Heart left ventricle (tissue), 16 donors: ENCODE data around the gene OR52A1. TPM values are rescaled to one million over a fixed set of nuclear protein-coding genes. Genes with fewer than 3 reads are reported as not detected.

ENCODE experiments used
- ATAC-seq, 4 donors: fragments of 200-7000 bp; cut with Tn5 transposase; one replicate each; pipeline ENCODE4 v1.9.1; 2020 to 2022; ENCODE audit warnings: moderate library complexity in 4 of 4, mild to moderate bottlenecking in 3 of 4, moderate number of reproducible peaks in 1 of 4
- DNase-seq, 5 donors: peaks; one replicate each; pipeline ENCODE4 v3.0.0-alpha.2; 2020
- H3K27ac ChIP-seq, 12 donors: fragments of 200-600 bp; sonication (generic) in 4 of 12; one replicate each; pipeline versions ENCODE4 v1.5.0 to v1.8.0; 2016 to 2022; ENCODE audit warnings: mild to moderate bottlenecking in 2 of 12
- H3K27me3 ChIP-seq, 9 donors: fragments of 200-600 bp; sonication (generic) in 2 of 9; one replicate each; pipeline versions ENCODE4 v1.5.1 to v1.8.0; 2016 to 2022; ENCODE audit warnings: mild to moderate bottlenecking in 3 of 9
- H3K36me3 ChIP-seq, 9 donors: fragments of 200-600 bp; sonication (generic) in 2 of 9; one replicate each; pipeline versions ENCODE4 v1.5.0 to v1.8.0; 2018 to 2022; ENCODE audit warnings: mild to moderate bottlenecking in 2 of 9
- H3K4me1 ChIP-seq, 12 donors: fragments of 200-600 bp; sonication (generic) in 4 of 12; one replicate each; pipeline versions ENCODE4 v1.5.0 to v1.8.0; 2016 to 2022; ENCODE audit warnings: mild to moderate bottlenecking in 3 of 12
- H3K4me3 ChIP-seq, 12 donors: fragments of 200-600 bp; sonication (generic) in 4 of 12; one replicate each; pipeline versions ENCODE4 v1.5.0 to v1.8.0; 2017 to 2022; ENCODE audit warnings: mild to moderate bottlenecking in 9 of 12, moderate library complexity in 4 of 12
- H3K9me3 ChIP-seq, 12 donors: fragments of 200-600 bp; sonication (generic) in 4 of 12; one replicate each; pipeline versions ENCODE4 v1.5.0 to v1.8.0; 2016 to 2022; ENCODE audit warnings: mild to moderate bottlenecking in 1 of 12
- CTCF ChIP-seq, 12 donors: fragments of 200-600 bp; sonication (generic) in 4 of 12; IDR thresholded peaks; one replicate each; pipeline versions ENCODE4 v1.5.0 to v1.8.0; 2018 to 2022; ENCODE audit warnings: antibody characterized with exemption in 12 of 12, mild to moderate bottlenecking in 5 of 12
- POLR2A ChIP-seq, 2 donors: fragments of 450-650 bp; IDR thresholded peaks; one replicate each; pipeline ENCODE4 v1.6.1; 2017; ENCODE audit warnings: antibody characterized with exemption in 2 of 2, mild to moderate bottlenecking in 2 of 2, moderate library complexity in 2 of 2
- WGBS, 4 donors: extraction: QIAGEN DNeasy Blood & Tissue Kit in 2 of 4; methylation state at CpG; one replicate each; pipeline versions ENCODE4 v1.1.5 to v1.1.7; 2013 to 2018; 5-methylcytosine and 5-hydroxymethylcytosine counted together
- intact Hi-C, 10 donors: fragments of 100-400 bp; cut with DNase I; formaldehyde crosslinking; loops; one replicate each; pipeline versions ENCODE4 v1.11.1 to v1.14.2; 2022
- polyA plus RNA-seq, 2 donors: library from polyadenylated mRNA; stranded (reverse); fragments of 200-250 nt; gene quantifications; one replicate each; pipeline ENCODE4 v1.2.3, GENCODE V29; 2013
- total RNA-seq, 9 donors: library from RNA; depleted of rRNA in 2 of 9; stranded (reverse); fragments of >200 nt in 2 of 9; fragmentation: NEBNext Ultra II Directional in 3 of 9; extraction: Animal tissue kit (Norgen Biotek cat#: 25700) in 3 of 9; gene quantifications; one replicate each; pipeline versions ENCODE4 v1.1.0 to v1.2.4, GENCODE V29; 2016 to 2023
- donor health status: ischemic (EF 13 %, LVEDD 7.1; RV severe dilation, severe dysfunction).
- donor health status: healthy with polysubstance abuse.
- donor health status: DM: no; HTN: yes; CAD: no.
- donor health status: DM: no; HTN: no; CAD: no.
- donor health status: ischemic (EF 25% LVEDD 6.9; RV normal size, moderate dysfunction).
- donor health status: ischemic (EF 25% LVEDD 5.7; RV mildly dilated, moderate dysfunction).
- donor health status: healthy.
- donor health status: DM: yes; HTN: yes; CAD: no.
- donor health status: ischemic (EF 35%, LVEDD 5.7; RV mildly dilated, moderate dysfunction).
- donor health status: nonischemic (EF 11% LVEDD 7.7; RV severe dilation, severe dysfunction).
- donor health status: DM: yes; HTN: yes; CAD: no.
- donor health status: PGD.
- donor health status: ischemic (EF 29% LVEDD 5.4; RV normal size, mild dysfunction).
- donor health status: nonischemic (EF 23%, LVEDD 6.1; RV moderate dilation, normal function).

Gene OR52A1
- total and polyA plus RNA-seq, 11 donors = not detected

GRCh38 chr11:5102246-5102645, 52.3 kb downstream of the OR52A1 start:
- H3K27ac ChIP-seq = no peak overlapping the region
- TF ChIP-seq CTCF (IDR thresholded peaks at IDR 0.05) (no peak), POLR2A (IDR thresholded peaks at IDR 0.05) (no peak)
- no peak overlapping the region for H3K4me3 ChIP-seq
- DNase-seq (no peak), ATAC-seq (no peak)
- intact Hi-C loops = no loop called here
- no peaks in the 10 kb centered on the region for H3K9me3 ChIP-seq
- no peaks in the 10 kb centered on the region for H3K4me1 ChIP-seq
- H3K27me3 ChIP-seq = peaks cover 0 to 5% (median 0%) of the 10 kb centered on the region in 9 donors
- WGBS, 4 donors = 26 to 73% (median 37%) methylated on average over 2 of the region's 2 CpGs
- H3K36me3 ChIP-seq = no peaks in the 10 kb centered on the region

- ATAC-seq = no peak
These were observed 58.5 kb downstream of the OR52A1 start for GRCh38 chr11:5096011-5096410.

More at GRCh38 chr11:5096011-5096410, 58.5 kb downstream of the OR52A1 start:
- Histone ChIP-seq H3K4me1 (no peaks in the 10 kb centered on the region), H3K4me3 (no peak overlapping the region), H3K27ac (no peak overlapping the region), H3K27me3 (no peaks in the 10 kb centered on the region), H3K9me3 (no peaks in the 10 kb centered on the region), H3K36me3 (no peaks in the 10 kb centered on the region)
- 64 to 71% (median 68%) methylated on average over 2 of the region's 2 CpGs for WGBS, 4 donors
- no peak for DNase-seq
- TF ChIP-seq CTCF (IDR thresholded peaks at IDR 0.05) (no peak), POLR2A (IDR thresholded peaks at IDR 0.05) (no peak)
- intact Hi-C loops = no loop called here

Other genes starting within 250 kb of the OR52A1 start
- not detected for gene OR51G2, start 235.4 kb downstream of the OR52A1 start, total RNA-seq
- not detected for gene OR51G2, start 235.4 kb downstream of the OR52A1 start, polyA plus RNA-seq
- gene OR51G1, start 230.4 kb downstream of the OR52A1 start, total RNA-seq = not detected
- gene OR51G1, start 230.4 kb downstream of the OR52A1 start, polyA plus RNA-seq = not detected
- not detected for gene OR51A4, start 207.2 kb downstream of the OR52A1 start, total RNA-seq
- gene OR51A4, start 207.2 kb downstream of the OR52A1 start, polyA plus RNA-seq = not detected
- not detected for gene OR51A2, start 199.0 kb downstream of the OR52A1 start, total RNA-seq
- not detected for gene OR51A2, start 199.0 kb downstream of the OR52A1 start, polyA plus RNA-seq
- not detected for gene OR51L1, start 159.9 kb downstream of the OR52A1 start, total RNA-seq
- not detected for gene OR51L1, start 159.9 kb downstream of the OR52A1 start, polyA plus RNA-seq
- not detected for gene OR52J3, start 108.2 kb downstream of the OR52A1 start, total RNA-seq
- not detected for gene OR52J3, start 108.2 kb downstream of the OR52A1 start, polyA plus RNA-seq
- gene OR52E2, start 95.1 kb downstream of the OR52A1 start, total RNA-seq = not detected
- not detected for gene OR52E2, start 95.1 kb downstream of the OR52A1 start, polyA plus RNA-seq
- gene OR52E1, start 85.2 kb downstream of the OR52A1 start, total RNA-seq = not detected
- not detected for gene OR52E1, start 85.2 kb downstream of the OR52A1 start, polyA plus RNA-seq
- gene OR52A5, start 16.4 kb downstream of the OR52A1 start, total RNA-seq = not detected
- not detected for gene OR52A5, start 16.4 kb downstream of the OR52A1 start, polyA plus RNA-seq
- not detected for gene OR51V1, start 45.9 kb upstream of the OR52A1 start, total RNA-seq
- not detected for gene OR51V1, start 45.9 kb upstream of the OR52A1 start, polyA plus RNA-seq
- gene HBB, start 72.3 kb upstream of the OR52A1 start, total RNA-seq = 1,000 to 10,000 TPM in 1 of 9 donors, 100 to 1,000 TPM in 8; 123 to 1,223 (median 316) TPM
- gene HBB, start 72.3 kb upstream of the OR52A1 start, polyA plus RNA-seq = 10 to 100 TPM in 1 of 2 donors, 1 to 10 TPM in 1; 1.1 to 53.3 TPM
- 1 to 10 TPM in 1 of 9 donors, not detected in 8; 4.2 TPM for gene HBD, start 79.7 kb upstream of the OR52A1 start, total RNA-seq
- gene HBD, start 79.7 kb upstream of the OR52A1 start, polyA plus RNA-seq = not detected
- gene HBG1, start 95.1 kb upstream of the OR52A1 start, total RNA-seq = not detected
- gene HBG1, start 95.1 kb upstream of the OR52A1 start, polyA plus RNA-seq = not detected
- 1 to 10 TPM in 2 of 9 donors, under 1 TPM in 1, not detected in 6; 0.72 to 2.0 (median 1.9) TPM for gene HBG2, start 100.0 kb upstream of the OR52A1 start, total RNA-seq
- gene HBG2, start 100.0 kb upstream of the OR52A1 start, polyA plus RNA-seq = not detected
- not detected for gene HBE1, start 115.2 kb upstream of the OR52A1 start, total RNA-seq
- gene HBE1, start 115.2 kb upstream of the OR52A1 start, polyA plus RNA-seq = not detected
- not detected for gene OR51B4, start 147.2 kb upstream of the OR52A1 start, total RNA-seq
- gene OR51B4, start 147.2 kb upstream of the OR52A1 start, polyA plus RNA-seq = not detected
- gene OR51B2, start 169.5 kb upstream of the OR52A1 start, total RNA-seq = not detected
- gene OR51B2, start 169.5 kb upstream of the OR52A1 start, polyA plus RNA-seq = not detected
- gene OR51B5, start 188.8 kb upstream of the OR52A1 start, total RNA-seq = under 1 TPM in 1 of 9 donors, not detected in 8; 0.80 TPM
- under 1 TPM in 1 of 2 donors, not detected in 1; 0.11 TPM for gene OR51B5, start 188.8 kb upstream of the OR52A1 start, polyA plus RNA-seq
- gene OR51B6, start 196.8 kb upstream of the OR52A1 start, total RNA-seq = not detected
- not detected for gene OR51B6, start 196.8 kb upstream of the OR52A1 start, polyA plus RNA-seq
- not detected for gene OR51M1, start 229.1 kb upstream of the OR52A1 start, total RNA-seq
- gene OR51M1, start 229.1 kb upstream of the OR52A1 start, polyA plus RNA-seq = not detected